ENCODE results near the gene RPS26. TPM values are rescaled to one million over a fixed set of nuclear protein-coding genes. Genes with fewer than 3 reads are reported as not detected.
"Not testable (repeated sequence)": the region's sequence is repeated elsewhere in the genome, so short reads cannot be mapped to it uniquely, and the experiment has no call there.

Gene RPS26
- total and polyA plus RNA-seq, 2 donors (not counting 3 experiments of a cell fraction or from before 2014, with no cell fraction given), result 57.3 to 1,847 TPM

- Histone ChIP-seq H3K4me1 (ENCODE audit: control insufficient read depth, extremely low read depth, insufficient read depth, low read length) (peaks cover 17% of the 10 kb centered on the region), H3K36me3 (ENCODE audit: control insufficient read depth in 2 of 2, extremely low read depth in 1 of 2, insufficient read depth in 2 of 2, low read length in 2 of 2) (peaks cover 8 to 14% of the 10 kb centered on the region in 2 experiments), H3K79me2 (ENCODE audit: control insufficient read depth, insufficient read depth, low read length) (peaks cover 20% of the 10 kb centered on the region), H2AFZ (ENCODE audit: low read depth, low read length) (peak overlapping the region; percentile 44), H3K4me3 (replicated peaks in 1 of 3; ENCODE audit: insufficient read depth in 1 of 3, low read depth in 1 of 3, low read length in 3 of 3) (peak overlapping the region in 1 of 3 experiments; percentile 24), H3K9ac (replicated peaks; ENCODE audit: extremely low read depth, insufficient read depth, low read length) (peak overlapping the region; percentile 55), H3K4me2 (ENCODE audit: insufficient read depth, low read length) (peak overlapping the region; percentile 49), H4K20me1 (replicated peaks; ENCODE audit: control insufficient read depth, extremely low read depth, insufficient read depth, low read length) (peaks cover 3% of the 10 kb centered on the region), H3K9me1 (replicated peaks; ENCODE audit: control insufficient read depth, extremely low read depth, insufficient read depth, low read length) (no peaks in the 10 kb centered on the region), H3K9me3 (replicated peaks; ENCODE audit: control insufficient read depth, insufficient read depth, low read length) (no peaks in the 10 kb centered on the region), H3K27me3 (ENCODE audit: control insufficient read depth in 2 of 2, insufficient read depth in 2 of 2, low read length in 2 of 2) (no peaks in the 10 kb centered on the region), H3K27ac (ENCODE audit: insufficient read depth, low read depth, low read length) (peak overlapping the region; percentile 14)
- dilution Hi-C loops (cut with MboI; ENCODE audit: extremely low pct_ligation_motif_present, low sequenced_read_pairs), result no loop called here
- ChIA-PET CTCF (interaction anchor here (0.8 to 3.1 kb wide), 5 partner anchors 12 to 312 kb away, joined by 3 to 44 read pairs (median 13); partner anchors contain the start of gene SUOX), POLR2A (interaction anchor here (1.0 to 1.4 kb wide), 2 partner anchors 12 to 44 kb away, joined by 4 to 5 read pairs; partner anchors contain the start of gene SUOX)
- TSS peak; percentile 91 for BruUV-seq (replicated peaks)
- intact Hi-C loops (cut with micrococcal nuclease), result loop anchor here (1.0 to 5.0 kb wide), 5 partner anchors 12 to 303 kb away; partner anchors contain the start of genes DGKA, SARNP and SUOX
- TF ChIP-seq FOS (IDR thresholded peaks at IDR 0.05; ENCODE audit: borderline replicate concordance, insufficient read depth, low read length) (no peak), EZH2 (IDR thresholded peaks at IDR 0.05; ENCODE audit: borderline replicate concordance, low read depth, low read length, severe bottlenecking) (no peak), POLR2AphosphoS5 (IDR thresholded peaks at IDR 0.05; ENCODE audit: insufficient read depth, low read depth, low read length) (no peak)
- TF ChIP-seq, protein P1, sequence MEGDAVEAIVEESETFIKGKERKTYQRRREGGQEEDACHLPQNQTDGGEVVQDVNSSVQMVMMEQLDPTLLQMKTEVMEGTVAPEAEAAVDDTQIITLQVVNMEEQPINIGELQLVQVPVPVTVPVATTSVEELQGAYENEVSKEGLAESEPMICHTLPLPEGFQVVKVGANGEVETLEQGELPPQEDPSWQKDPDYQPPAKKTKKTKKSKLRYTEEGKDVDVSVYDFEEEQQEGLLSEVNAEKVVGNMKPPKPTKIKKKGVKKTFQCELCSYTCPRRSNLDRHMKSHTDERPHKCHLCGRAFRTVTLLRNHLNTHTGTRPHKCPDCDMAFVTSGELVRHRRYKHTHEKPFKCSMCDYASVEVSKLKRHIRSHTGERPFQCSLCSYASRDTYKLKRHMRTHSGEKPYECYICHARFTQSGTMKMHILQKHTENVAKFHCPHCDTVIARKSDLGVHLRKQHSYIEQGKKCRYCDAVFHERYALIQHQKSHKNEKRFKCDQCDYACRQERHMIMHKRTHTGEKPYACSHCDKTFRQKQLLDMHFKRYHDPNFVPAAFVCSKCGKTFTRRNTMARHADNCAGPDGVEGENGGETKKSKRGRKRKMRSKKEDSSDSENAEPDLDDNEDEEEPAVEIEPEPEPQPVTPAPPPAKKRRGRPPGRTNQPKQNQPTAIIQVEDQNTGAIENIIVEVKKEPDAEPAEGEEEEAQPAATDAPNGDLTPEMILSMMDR (IDR thresholded peaks at IDR 0.05; ENCODE audit: extremely low read depth in 1 of 2, insufficient read depth in 1 of 2, low read depth in 1 of 2, low read length in 2 of 2), result no peak
- FAIRE-seq (no peak), DNase-seq (ENCODE audit: low read depth, low spot score) (no peak)
These were observed 661 bp upstream of the RPS26 start for GRCh38 chr12:56040963-56041551.

GRCh38 chr12:56042430-56042813, 704 bp downstream of the RPS26 start:
- H2AFZ ChIP-seq (ENCODE audit: low read depth, low read length); CTCF ChIA-PET; POLR2A ChIA-PET; DNase-seq (ENCODE audit: low read depth, low spot score); H4K20me1 ChIP-seq (replicated peaks; ENCODE audit: control insufficient read depth, extremely low read depth, insufficient read depth, low read length); H3K27me3 ChIP-seq (ENCODE audit: control insufficient read depth in 2 of 2, insufficient read depth in 2 of 2, low read length in 2 of 2); dilution Hi-C loops (cut with MboI; ENCODE audit: extremely low pct_ligation_motif_present, low sequenced_read_pairs); H3K9me3 ChIP-seq (replicated peaks; ENCODE audit: control insufficient read depth, insufficient read depth, low read length); FAIRE-seq; H3K9me1 ChIP-seq (replicated peaks; ENCODE audit: control insufficient read depth, extremely low read depth, insufficient read depth, low read length): not testable (repeated sequence)
- H3K4me2 ChIP-seq (ENCODE audit: insufficient read depth, low read length), result peak overlapping the region; percentile 95
- peak overlapping the region; percentile 84 to 100 (median 87) for H3K4me3 ChIP-seq (replicated peaks in 1 of 3; ENCODE audit: insufficient read depth in 1 of 3, low read depth in 1 of 3, low read length in 3 of 3)
- intact Hi-C loops (cut with micrococcal nuclease), result loop anchor here (1.0 to 5.0 kb wide), 3 partner anchors 37 to 147 kb away; partner anchors contain the start of genes DGKA and SMARCC2
- BruUV-seq (replicated peaks), result TSS peak; percentile 73
- peak overlapping the region; percentile 97 for H3K9ac ChIP-seq (replicated peaks; ENCODE audit: extremely low read depth, insufficient read depth, low read length)
- H3K27ac ChIP-seq (ENCODE audit: insufficient read depth, low read depth, low read length), result peak overlapping the region; percentile 95
- H3K4me1 ChIP-seq (ENCODE audit: control insufficient read depth, extremely low read depth, insufficient read depth, low read length), result peaks cover 17% of the 10 kb centered on the region
- peaks cover 8 to 14% of the 10 kb centered on the region in 2 experiments for H3K36me3 ChIP-seq (ENCODE audit: control insufficient read depth in 2 of 2, extremely low read depth in 1 of 2, insufficient read depth in 2 of 2, low read length in 2 of 2)
- H3K79me2 ChIP-seq (ENCODE audit: control insufficient read depth, insufficient read depth, low read length), result peaks cover 20% of the 10 kb centered on the region

Data from endothelial cell of umbilical vein (primary cell).